Testis (tissue), 3 donors: Measurements from ENCODE around the gene OPCML. TPM values are rescaled to one million over a fixed set of nuclear protein-coding genes. Genes with fewer than 3 reads are reported as not detected.

Experiments
- DNase-seq: peaks from one replicate; pipeline ENCODE4 v3.0.0-alpha.2; 2019
- H3K27ac ChIP-seq, 2 donors: fragments of 200-600 bp; sonication (generic); one replicate each; pipeline ENCODE4 v1.5.1; 2019
- H3K27me3 ChIP-seq: fragments of 200-600 bp; sonication (generic); one replicate; pipeline ENCODE4 v1.5.1; 2019
- H3K36me3 ChIP-seq: fragments of 200-600 bp; sonication (generic); one replicate; pipeline ENCODE4 v1.5.1; 2017; ENCODE audit warnings: low read depth; ENCODE audit errors: missing control alignments
- H3K4me1 ChIP-seq: fragments of 200-600 bp; sonication (generic); one replicate; pipeline ENCODE4 v1.5.1; 2019
- H3K4me3 ChIP-seq, 2 donors: fragments of 200-600 bp; sonication (generic); one replicate each; pipeline ENCODE4 v1.5.1; 2017 to 2019
- H3K9me3 ChIP-seq: fragments of 200-600 bp; sonication (generic); one replicate; pipeline ENCODE4 v1.5.1; 2017
- CTCF ChIP-seq, 3 experiments: fragments of 450-650 bp in 2 of 3; fragments of 200-600 bp in 1 of 3; sonication (generic) in 1 of 3; IDR thresholded peaks; one replicate each; pipeline ENCODE4 v1.5.1; 2016 to 2019; ENCODE audit warnings: antibody characterized with exemption in 3 of 3, mild to moderate bottlenecking in 2 of 3, moderate library complexity in 1 of 3
- POLR2A ChIP-seq: fragments of 450-650 bp; IDR thresholded peaks from one replicate; pipeline ENCODE4 v1.6.1; 2017; ENCODE audit warnings: antibody characterized with exemption, mild to moderate bottlenecking, moderate library complexity
- WGBS, 2 donors: methylation state at CpG; one replicate each; pipeline ENCODE4 v1.1.5; 2018; 5-methylcytosine and 5-hydroxymethylcytosine counted together
- intact Hi-C: fragments of 100-400 bp; cut with DNase I; formaldehyde crosslinking; loops from one replicate; pipeline ENCODE4 v1.15.1; 2023; ENCODE audit warnings: low total_unique reads
- polyA plus RNA-seq: library from polyadenylated mRNA; stranded (reverse); fragments of 350-450 nt; fragmentation: Illumina TruSeq; extraction: RNeasy Lipid Tissue Mini Kit (QIAGEN cat#74804); gene quantifications from one replicate; pipeline ENCODE4 v1.2.3, GENCODE V29; 2014; ENCODE audit warnings: low read depth, low replicate concordance; ENCODE audit not compliant: insufficient read depth
- total RNA-seq, 2 donors: library from RNA; depleted of rRNA; stranded (reverse); fragments of >200 nt; gene quantifications; one replicate each; pipeline ENCODE4 v1.2.3, GENCODE V29; 2016

Gene OPCML
- total and polyA plus RNA-seq, 3 donors from 2014 or later = 0.16 to 2.7 (median 0.62) TPM

- Histone ChIP-seq H3K36me3 (no peaks in the 10 kb centered on the region), H3K27me3 (no peaks in the 10 kb centered on the region), H3K9me3 (no peaks in the 10 kb centered on the region), H3K4me1 (no peaks in the 10 kb centered on the region), H3K4me3 (no peak overlapping the region), H3K27ac (no peak overlapping the region)
- DNase-seq = no peak
- 81 to 85% methylated on average over 6 of the region's 6 CpGs for WGBS, 2 donors
- TF ChIP-seq POLR2A (no peak), CTCF (IDR thresholded peaks at IDR 0.05) (no peak)
- intact Hi-C loops = no loop called here
Measured at GRCh38 chr11:132621976-132622580, 910.2 kb downstream of the OPCML start.

GRCh38 chr11:132620423-132620822 lies 911.9 kb downstream of the OPCML start:
- TF ChIP-seq POLR2A = no peak
- TF ChIP-seq CTCF (IDR thresholded peaks at IDR 0.05) = no peak
- intact Hi-C loops = no loop called here
- no peaks in the 10 kb centered on the region for H3K4me1 ChIP-seq
- H3K4me3 ChIP-seq = no peak overlapping the region
- H3K9me3 ChIP-seq = no peaks in the 10 kb centered on the region
- no peaks in the 10 kb centered on the region for H3K27me3 ChIP-seq
- no peak for DNase-seq
- no peaks in the 10 kb centered on the region for H3K36me3 ChIP-seq
- WGBS, 2 donors = 83 to 85% methylated on average over 2 of the region's 2 CpGs
- no peak overlapping the region for H3K27ac ChIP-seq

GRCh38 chr11:132610791-132611190 lies 921.5 kb downstream of the OPCML start:
- no peak for TF ChIP-seq CTCF (IDR thresholded peaks at IDR 0.05)
- no peak for TF ChIP-seq POLR2A
- intact Hi-C loops = no loop called here
- no peak overlapping the region for H3K4me3 ChIP-seq
- WGBS, 2 donors = 51 to 69% methylated on average over 4 of the region's 4 CpGs
- H3K36me3 ChIP-seq = no peaks in the 10 kb centered on the region
- H3K27me3 ChIP-seq = no peaks in the 10 kb centered on the region
- no peak for DNase-seq
- no peak overlapping the region for H3K27ac ChIP-seq
- no peaks in the 10 kb centered on the region for H3K4me1 ChIP-seq
- no peaks in the 10 kb centered on the region for H3K9me3 ChIP-seq

- Histone ChIP-seq H3K27ac (no peak overlapping the region), H3K4me1 (no peaks in the 10 kb centered on the region), H3K9me3 (no peaks in the 10 kb centered on the region), H3K36me3 (no peaks in the 10 kb centered on the region), H3K4me3 (no peak overlapping the region), H3K27me3 (no peaks in the 10 kb centered on the region)
- WGBS, 2 donors = 79% methylated on average over 8 of the region's 8 CpGs
- intact Hi-C loops = no loop called here
- TF ChIP-seq CTCF (IDR thresholded peaks at IDR 0.05) (no peak), POLR2A (no peak)
- no peak for DNase-seq
Measured at GRCh38 chr11:132610216-132610615, 922.1 kb downstream of the OPCML start.

- Histone ChIP-seq H3K27ac (no peak overlapping the region), H3K4me1 (no peaks in the 10 kb centered on the region), H3K9me3 (no peaks in the 10 kb centered on the region), H3K27me3 (no peaks in the 10 kb centered on the region), H3K36me3 (no peaks in the 10 kb centered on the region), H3K4me3 (no peak overlapping the region)
- no peak for DNase-seq
- TF ChIP-seq POLR2A (no peak), CTCF (IDR thresholded peaks at IDR 0.05) (no peak)
- WGBS, 2 donors = 71 to 92% methylated on average over 2 of the region's 2 CpGs
- intact Hi-C loops = no loop called here
Measured at GRCh38 chr11:132607575-132607974, 924.7 kb downstream of the OPCML start.
